Measurements from ENCODE around the gene LTA. TPM values are rescaled to one million over a fixed set of nuclear protein-coding genes. Genes with fewer than 3 reads are reported as not detected.
A peak's percentile ranks its signal among the peaks of the same experiment; 100 is the strongest.

The LTA gene
- total and polyA plus RNA-seq, 2 donors (not counting 3 experiments of a cell fraction or from before 2014, with no cell fraction given) = 0.46 TPM; not detected in 1

GRCh38 chr6:31541059-31541657 is 30.9 kb upstream of the LTA start:
- ChIA-PET POLR2A (interaction anchor here (0.8 to 1.2 kb wide), 7 partner anchors 8 to 1431 kb away, joined by 3 to 6 read pairs (median 4); partner anchors contain the start of gene MCCD1), CTCF (interaction anchor here (0.8 to 31.0 kb wide), 10 partner anchors 10 to 119 kb away, joined by 3 to 1517 read pairs (median 4); partner anchors contain the start of genes C6orf47, LST1, LTB and NCR3)
- TSS peak; percentile 65 for BruUV-seq (replicated peaks)
- H3K9me3 ChIP-seq (replicated peaks; ENCODE audit: control insufficient read depth, insufficient read depth, low read length) = no peaks in the 10 kb centered on the region
- DNase-seq (ENCODE audit: low read depth, low spot score) = no peak
- peaks cover 53% of the 10 kb centered on the region for H3K79me2 ChIP-seq (ENCODE audit: control insufficient read depth, insufficient read depth, low read length)
- peak overlapping the region; percentile 98 for H3K9ac ChIP-seq (replicated peaks; ENCODE audit: extremely low read depth, insufficient read depth, low read length)
- H3K4me1 ChIP-seq (ENCODE audit: control insufficient read depth, extremely low read depth, insufficient read depth, low read length) = peaks cover 27% of the 10 kb centered on the region
- H3K4me2 ChIP-seq (ENCODE audit: insufficient read depth, low read length) = peak overlapping the region; percentile 92
- intact Hi-C loops (cut with micrococcal nuclease) (loop anchor here (10.0 kb wide), 1 partner anchor 194 kb away; the partner anchor contains the start of gene CLIC1), dilution Hi-C loops (cut with MboI; ENCODE audit: extremely low pct_ligation_motif_present, low sequenced_read_pairs) (no loop called here)
- no peak overlapping the region for H2AFZ ChIP-seq (ENCODE audit: low read depth, low read length)
- H3K27ac ChIP-seq (ENCODE audit: insufficient read depth, low read depth, low read length) = peak overlapping the region; percentile 85
- TF ChIP-seq CTCF (IDR thresholded peaks at IDR 0.05; ENCODE audit: extremely low read depth in 1 of 2, insufficient read depth in 1 of 2, low read depth in 1 of 2, low read length in 2 of 2) (no peak), POLR2AphosphoS5 (IDR thresholded peaks at IDR 0.05; ENCODE audit: insufficient read depth, low read depth, low read length) (no peak), FOS (IDR thresholded peaks at IDR 0.05; ENCODE audit: borderline replicate concordance, insufficient read depth, low read length) (no peak), MYC (IDR thresholded peaks at IDR 0.05; ENCODE audit: low read depth, low read length) (no peak), POLR2A (IDR thresholded peaks at IDR 0.05; ENCODE audit: low read depth, low read length) (no peak), JUN (IDR thresholded peaks at IDR 0.05; ENCODE audit: borderline replicate concordance, insufficient read depth, insufficient read length, low read depth) (no peak), EZH2 (IDR thresholded peaks at IDR 0.05; ENCODE audit: borderline replicate concordance, low read depth, low read length, severe bottlenecking) (no peak), MAX (IDR thresholded peaks at IDR 0.05; ENCODE audit: insufficient read depth, insufficient read length) (no peak), GATA2 (IDR thresholded peaks at IDR 0.05; ENCODE audit: insufficient read depth, insufficient read length, low read depth, low read length) (no peak)
- peak overlapping the region; percentile 59 to 95 (median 80) for H3K4me3 ChIP-seq (replicated peaks in 1 of 3; ENCODE audit: insufficient read depth in 1 of 3, low read depth in 1 of 3, low read length in 3 of 3)
- FAIRE-seq = peak; percentile 59
- peaks cover 17 to 30% of the 10 kb centered on the region in 2 experiments for H3K36me3 ChIP-seq (ENCODE audit: control insufficient read depth in 2 of 2, extremely low read depth in 1 of 2, insufficient read depth in 2 of 2, low read length in 2 of 2)
- H3K9me1 ChIP-seq (replicated peaks; ENCODE audit: control insufficient read depth, extremely low read depth, insufficient read depth, low read length) = no peaks in the 10 kb centered on the region
- no peaks in the 10 kb centered on the region for H3K27me3 ChIP-seq (ENCODE audit: control insufficient read depth in 2 of 2, insufficient read depth in 2 of 2, low read length in 2 of 2)
- H4K20me1 ChIP-seq (replicated peaks; ENCODE audit: control insufficient read depth, extremely low read depth, insufficient read depth, low read length) = peaks cover 7% of the 10 kb centered on the region
